Occipital lobe (tissue), 2 donors: ENCODE results near the gene HIVEP1. TPM values are rescaled to one million over a fixed set of nuclear protein-coding genes. Genes with fewer than 3 reads are reported as not detected.
A peak's percentile ranks its signal among the peaks of the same experiment; 100 is the strongest.

ENCODE experiments used
- DNase-seq: peaks from one replicate; lab custom pipeline; 2025; lab: John Stamatoyannopoulos, UW
- total RNA-seq: library from RNA; depleted of rRNA; stranded (reverse); fragments of >200 nt; gene quantifications from one replicate; pipeline ENCODE4 v1.2.3, GENCODE V29; 2014

The HIVEP1 gene
- total RNA-seq, 1 donor from 2014 or later: 22.0 TPM

DNA sequence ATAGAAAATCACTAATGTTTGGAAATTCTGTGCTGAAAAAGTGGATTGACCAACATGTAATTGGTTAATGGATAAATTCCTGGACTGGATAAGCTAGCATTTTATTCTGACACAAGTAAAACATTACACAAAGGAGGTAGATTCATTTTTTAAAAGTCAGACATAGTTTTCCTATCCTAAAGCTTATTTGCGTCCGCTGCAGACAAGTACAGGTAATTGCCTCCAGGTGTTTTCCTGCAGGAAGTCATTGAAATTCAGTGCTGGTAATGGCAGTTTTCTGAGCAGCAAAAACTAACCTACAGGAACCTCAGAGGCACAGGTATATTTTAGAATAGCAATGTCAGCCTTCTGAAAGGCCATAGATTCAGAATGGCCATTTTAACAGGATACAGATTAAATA lies 20.0 kb upstream of the HIVEP1 start:
- DNase-seq: no peak

- no peak for DNase-seq
Measured at GRCh38 chr6:11994875-11995461, 17.1 kb upstream of the HIVEP1 start.

GRCh38 chr6:11996751-11997150 lies 15.4 kb upstream of the HIVEP1 start:
- DNase-seq: no peak

- DNase-seq: no peak
Measured at GRCh38 chr6:11999246-11999645, 12.9 kb upstream of the HIVEP1 start.

DNA sequence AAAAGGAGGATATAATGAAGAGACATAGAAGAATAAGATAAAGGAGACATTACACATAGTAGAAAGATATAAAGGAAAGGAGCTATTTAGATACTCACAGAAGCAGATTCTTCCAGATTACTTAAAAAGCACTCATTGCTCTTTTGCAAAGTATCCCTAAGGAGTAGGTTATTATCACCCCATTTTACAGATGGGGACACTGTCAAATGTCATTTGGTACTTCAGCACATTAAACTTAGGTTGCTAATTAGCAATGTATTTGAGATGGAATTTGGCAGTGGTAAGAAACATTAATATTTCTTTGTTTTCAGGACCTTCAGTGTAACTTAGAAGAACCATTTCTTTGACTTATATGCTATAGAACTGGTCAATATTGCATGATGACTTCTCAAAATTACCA lies 11.9 kb upstream of the HIVEP1 start:
- DNase-seq: no peak

GRCh38 chr6:12001004-12001705 lies 11.0 kb upstream of the HIVEP1 start:
- no peak for DNase-seq

DNA sequence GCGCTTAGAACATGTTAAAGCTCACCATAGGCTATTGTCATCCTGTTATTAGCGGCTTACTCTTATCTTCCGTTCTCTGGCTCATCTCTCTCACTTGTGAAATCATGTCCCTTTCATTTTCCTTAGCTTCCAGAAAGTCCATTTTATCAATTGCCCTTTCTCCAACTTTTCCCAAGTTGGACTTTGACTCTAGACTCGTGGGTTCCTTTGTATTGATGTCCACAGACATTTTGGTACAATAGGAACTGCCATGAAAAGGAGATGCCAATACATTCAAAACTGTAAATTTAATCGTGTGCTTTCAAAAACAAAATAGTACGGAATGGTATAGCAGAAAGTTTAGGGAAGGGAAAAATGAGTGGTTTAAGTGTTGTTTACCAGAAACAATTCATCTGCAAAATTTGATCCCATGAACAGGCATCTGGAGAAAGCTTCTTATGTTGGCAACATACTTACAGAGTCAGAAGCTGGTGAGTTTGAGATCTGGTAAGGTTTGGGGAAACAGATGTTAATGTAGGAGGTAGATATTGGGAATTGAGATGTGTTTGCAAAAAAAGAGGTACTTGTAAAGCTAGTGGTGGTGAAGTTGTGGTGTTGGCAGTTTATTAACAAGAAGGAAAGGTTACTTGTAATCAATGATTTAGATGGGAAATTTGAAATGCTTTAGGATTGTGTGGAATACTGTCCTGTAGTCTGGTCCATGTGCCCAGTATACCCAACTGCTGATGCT lies 10.2 kb upstream of the HIVEP1 start:
- DNase-seq: no peak

DNA sequence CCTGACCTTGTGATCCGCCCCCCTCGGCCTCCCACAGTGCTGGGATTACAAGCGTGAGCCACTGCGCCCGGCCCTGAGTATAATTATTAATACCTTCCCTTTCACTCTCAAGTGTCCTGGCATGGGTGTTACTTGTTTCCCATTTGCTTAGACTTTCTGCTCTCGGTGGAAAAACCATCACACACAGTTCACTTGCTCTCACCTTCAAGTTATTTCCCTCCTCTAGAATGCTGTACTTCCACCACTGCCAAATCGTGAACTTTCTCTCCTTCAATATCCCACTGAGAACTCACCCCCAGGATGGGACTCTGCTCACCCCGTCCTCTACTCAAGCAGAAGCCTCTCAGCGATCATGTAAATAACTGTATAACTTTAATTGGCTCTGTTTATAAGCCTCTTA lies 4.6 kb upstream of the HIVEP1 start:
- no peak for DNase-seq

DNA sequence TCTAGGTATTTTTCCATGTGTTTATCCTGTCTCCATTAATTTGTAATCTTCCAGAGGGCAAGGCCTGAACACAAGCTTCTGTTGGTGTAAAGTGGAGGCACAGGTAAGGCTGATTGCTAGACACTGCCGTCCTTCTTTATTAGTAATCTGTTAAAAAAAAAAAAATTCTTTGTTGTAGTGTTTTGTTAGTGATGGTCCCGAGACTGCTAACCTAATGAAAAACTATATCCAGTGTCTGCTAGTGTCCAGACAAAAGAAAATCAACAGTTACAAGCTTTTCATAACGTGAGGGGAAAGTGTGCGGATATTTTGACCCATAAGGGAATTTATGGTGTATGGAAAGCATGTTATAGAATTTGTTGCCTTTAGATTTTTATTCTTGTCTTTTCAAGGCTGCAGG lies 4.2 kb upstream of the HIVEP1 start:
- no peak for DNase-seq

- peak; percentile 63 for DNase-seq
Measured at GRCh38 chr6:12008366-12009179, 3.5 kb upstream of the HIVEP1 start.

DNA sequence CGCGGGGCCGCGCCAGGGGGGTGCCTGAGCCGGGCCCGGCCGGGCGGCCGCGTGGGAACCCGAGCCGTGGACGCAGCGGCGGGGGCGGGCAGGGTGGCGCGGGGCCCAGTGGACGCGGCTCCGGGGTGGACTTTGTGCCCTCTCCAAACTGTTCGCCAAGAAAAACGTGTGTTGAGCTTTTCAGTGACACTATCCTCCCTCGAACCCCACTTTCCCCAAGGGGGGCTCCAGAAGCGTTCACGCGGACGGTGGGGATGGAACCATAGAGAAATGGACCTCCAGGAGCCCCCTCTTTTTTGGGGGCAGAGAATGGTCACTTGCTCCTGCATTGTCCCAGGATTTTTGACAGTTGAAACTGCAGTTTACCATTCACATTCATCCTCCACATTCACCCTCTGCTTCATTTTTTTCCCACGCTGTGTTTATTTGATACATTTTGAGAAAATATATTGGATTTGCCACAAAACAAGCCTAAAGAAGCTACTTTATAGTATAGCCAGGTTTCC lies 2.9 kb upstream of the HIVEP1 start:
- DNase-seq: no peak

- DNase-seq: no peak
Measured at GRCh38 chr6:12009876-12010634, 2.1 kb upstream of the HIVEP1 start.

DNA sequence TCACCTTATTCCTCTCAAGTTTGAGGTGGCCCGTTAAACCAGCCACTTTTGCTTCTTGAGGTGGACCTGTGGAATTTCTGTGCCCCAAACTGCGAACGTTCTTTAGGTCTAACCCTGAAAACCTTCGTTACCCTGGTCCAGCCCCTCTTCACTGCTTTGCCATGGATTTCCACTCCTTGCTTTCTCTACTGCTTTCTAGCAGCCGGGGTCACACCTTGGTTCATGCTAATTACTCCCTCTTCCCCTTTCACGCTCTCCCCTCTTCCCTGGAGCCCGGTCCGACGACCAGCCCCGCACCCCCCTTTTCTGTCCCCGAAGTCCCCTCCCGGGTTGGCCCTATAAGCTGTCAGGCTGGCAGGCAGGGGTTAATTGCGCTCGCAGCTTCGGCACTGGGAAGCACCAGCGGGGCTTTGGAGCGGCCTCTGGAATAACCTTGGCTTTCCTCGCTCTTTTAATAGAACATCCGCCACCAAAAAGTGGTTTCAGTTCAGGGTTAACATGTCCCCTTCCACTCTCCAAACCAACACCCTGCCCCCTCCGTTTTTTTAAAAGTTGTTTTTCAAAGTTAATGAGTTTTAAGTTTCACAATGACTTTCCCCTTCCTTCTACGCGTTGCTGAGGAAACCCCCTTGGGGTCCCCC lies 1.4 kb upstream of the HIVEP1 start:
- DNase-seq: peak; percentile 64

- DNase-seq: peak; percentile 91
Measured at GRCh38 chr6:12011276-12012037, 655 bp upstream of the HIVEP1 start.

DNA sequence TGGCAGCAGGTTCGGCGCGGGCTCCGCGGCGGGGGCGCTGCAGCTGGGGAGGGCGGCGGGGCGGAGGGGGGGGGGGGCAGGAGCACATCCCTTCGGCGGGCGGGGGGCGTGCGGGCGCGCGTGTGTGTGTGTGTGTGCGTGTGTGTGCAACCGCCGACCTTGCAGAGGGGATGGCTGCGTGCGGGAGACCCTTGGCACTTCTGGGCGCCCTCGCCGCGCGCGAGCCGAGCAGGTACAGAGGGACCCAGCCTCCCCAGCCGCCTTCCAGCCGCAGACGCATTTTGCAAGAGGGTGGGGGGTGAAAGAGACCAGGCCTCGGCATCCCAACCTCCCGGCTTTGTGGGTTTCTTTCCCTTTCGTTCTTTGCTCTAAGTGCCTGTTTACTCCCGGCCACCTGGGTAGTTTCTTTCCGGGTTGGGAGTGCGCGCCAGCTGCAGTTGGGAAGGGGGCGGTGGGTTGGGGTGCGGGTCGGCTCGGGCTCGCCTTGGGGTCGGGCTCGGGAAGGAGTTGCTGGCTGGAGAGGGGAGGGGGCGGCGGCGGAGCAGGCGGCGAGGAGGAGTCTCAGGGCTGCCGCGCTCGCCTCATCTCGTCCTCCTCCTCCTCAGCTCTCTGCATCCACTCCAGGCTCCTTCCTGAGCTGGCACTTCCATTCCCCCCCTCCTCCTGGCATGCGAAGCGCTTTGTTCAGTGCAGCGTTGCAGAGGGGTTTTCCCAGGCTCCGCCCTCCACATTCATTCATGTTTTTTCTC lies 620 bp downstream of the HIVEP1 start:
- peak; percentile 77 for DNase-seq

DNA sequence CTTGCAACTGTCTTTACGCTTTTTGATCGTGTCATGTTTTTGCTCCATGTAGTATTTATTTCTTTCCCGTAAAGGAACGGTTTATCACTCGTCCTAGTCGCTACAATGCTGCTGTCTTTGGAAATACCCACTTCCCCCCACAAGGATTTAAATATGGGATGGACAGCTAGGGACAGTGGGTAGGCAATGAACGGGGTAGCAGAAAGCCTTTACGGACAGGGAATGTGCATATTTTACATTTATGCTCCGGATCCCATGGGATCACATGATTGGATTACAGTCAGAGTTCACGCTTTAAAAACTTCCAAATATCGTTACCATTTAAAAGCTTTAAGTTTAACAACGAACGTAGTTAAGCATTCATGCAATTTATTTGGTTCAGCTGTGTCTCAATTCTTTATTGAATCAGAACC lies 1.2 kb downstream of the HIVEP1 start:
- no peak for DNase-seq

DNA sequence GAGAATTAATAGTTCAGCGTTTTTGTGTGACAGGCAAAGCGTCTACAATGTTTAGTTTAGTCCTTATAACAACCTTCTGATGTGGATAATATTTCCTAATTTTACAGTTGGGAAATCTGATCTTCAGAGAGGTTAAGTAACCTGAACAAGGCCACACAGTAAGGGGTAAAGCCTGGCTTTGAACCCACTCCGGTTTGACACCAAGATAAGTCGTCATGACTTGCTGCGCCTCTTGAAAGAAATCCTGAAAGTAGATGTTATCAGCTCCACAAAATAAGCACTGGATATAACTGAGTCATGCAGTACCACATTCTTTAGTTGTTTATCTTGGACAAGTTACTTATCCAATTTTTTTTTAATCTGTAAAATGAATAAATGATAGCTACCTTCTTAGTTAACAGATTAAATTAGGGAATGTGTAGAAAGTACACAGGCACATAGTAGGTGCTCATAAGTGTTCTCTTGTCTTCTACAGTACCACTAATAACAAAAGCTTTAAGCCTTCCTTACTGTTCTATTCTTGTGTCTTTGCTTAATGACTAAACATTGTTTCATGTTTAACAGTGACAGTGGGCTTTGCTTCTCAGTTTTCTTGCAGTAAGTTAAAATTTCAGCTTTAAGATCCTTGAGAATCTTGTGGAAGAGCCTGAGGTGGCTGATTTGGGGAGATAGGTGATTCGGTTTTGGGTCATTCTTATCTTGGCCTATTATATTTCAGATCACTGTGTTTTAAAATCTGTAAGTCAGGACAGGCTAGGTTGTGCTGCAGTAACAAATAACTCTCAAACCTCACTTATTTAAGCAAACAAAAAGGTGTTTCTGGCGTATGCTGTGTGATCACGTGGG lies 2.1 kb downstream of the HIVEP1 start:
- DNase-seq: no peak

DNA sequence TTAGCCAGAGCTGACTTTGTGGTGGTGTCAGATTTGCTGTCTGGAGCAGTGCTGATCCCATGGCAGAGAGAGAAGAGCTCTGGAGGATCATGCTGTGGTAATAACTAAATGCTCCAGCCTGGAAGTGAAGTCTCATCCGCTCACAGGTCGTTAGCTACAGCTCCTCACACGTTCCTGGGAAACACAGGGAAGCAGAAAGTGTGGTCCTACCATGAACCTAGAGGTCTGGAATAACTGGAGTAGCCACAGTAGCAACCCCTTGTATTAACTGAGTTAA lies 2.7 kb downstream of the HIVEP1 start:
- DNase-seq: no peak
